ENCODE results near the gene ARRDC3.

ARRDC3 gene

GRCh38 chr5:91384671-91385430 lies 1.7 kb upstream of the ARRDC3 start:
- peak; percentile 6 to 81 for DNase-seq

DNA sequence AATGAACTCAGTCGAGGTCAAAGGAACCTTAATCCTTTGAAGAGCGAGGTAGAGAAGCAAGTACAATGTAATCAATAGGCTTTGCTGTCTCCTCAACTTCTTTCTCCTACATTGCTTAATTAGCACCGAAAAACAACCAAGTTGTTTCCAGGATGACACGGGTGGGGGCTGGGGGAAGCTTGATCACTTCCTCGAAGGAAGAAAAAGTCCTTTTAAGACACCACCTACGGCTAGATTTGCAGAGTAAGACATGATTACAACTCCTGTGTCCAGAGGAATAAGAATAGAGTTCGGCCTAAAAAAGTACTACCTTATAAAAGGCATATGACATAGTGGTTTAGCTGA lies 811 bp upstream of the ARRDC3 start:
- no peak for DNase-seq

GRCh38 chr5:91382530-91383026 lies 539 bp downstream of the ARRDC3 start:
- peak in 1 of 2 experiments; percentile 22 for DNase-seq

GRCh38 chr5:91381774-91382359 lies 1.2 kb downstream of the ARRDC3 start:
- peak; percentile 16 to 63 for DNase-seq

DNA sequence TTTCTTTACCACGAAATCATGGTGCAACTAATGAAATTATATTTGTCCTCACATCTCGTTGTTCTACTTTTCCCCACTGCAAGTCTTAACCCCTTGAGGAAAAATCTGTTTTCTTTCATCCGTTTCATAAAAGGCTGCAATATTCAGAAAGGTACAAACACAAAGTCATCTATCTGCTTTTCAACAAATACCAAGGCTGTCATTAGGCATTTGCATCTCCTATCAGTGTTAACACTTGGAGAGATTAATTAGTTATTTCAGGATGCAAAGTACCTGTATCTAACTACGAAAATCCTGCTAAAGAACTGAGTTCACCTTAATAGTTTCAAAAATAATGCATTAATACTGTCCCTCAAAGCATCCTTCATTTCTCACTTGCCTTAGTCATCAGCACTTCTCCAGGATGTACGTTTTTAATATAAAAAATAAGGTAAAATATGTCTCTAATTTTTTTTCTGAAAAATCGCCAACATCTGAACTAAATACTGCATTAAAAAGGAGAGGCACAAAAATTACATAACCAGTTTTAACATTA lies 1.8 kb downstream of the ARRDC3 start:
- DNase-seq: no peak

- peak; percentile 77 to 89 for DNase-seq
Observed at GRCh38 chr5:91380491-91381238, 2.5 kb downstream of the ARRDC3 start.

GRCh38 chr5:91379914-91380490 lies 3.1 kb downstream of the ARRDC3 start:
- peak; percentile 56 to 69 for DNase-seq

DNA sequence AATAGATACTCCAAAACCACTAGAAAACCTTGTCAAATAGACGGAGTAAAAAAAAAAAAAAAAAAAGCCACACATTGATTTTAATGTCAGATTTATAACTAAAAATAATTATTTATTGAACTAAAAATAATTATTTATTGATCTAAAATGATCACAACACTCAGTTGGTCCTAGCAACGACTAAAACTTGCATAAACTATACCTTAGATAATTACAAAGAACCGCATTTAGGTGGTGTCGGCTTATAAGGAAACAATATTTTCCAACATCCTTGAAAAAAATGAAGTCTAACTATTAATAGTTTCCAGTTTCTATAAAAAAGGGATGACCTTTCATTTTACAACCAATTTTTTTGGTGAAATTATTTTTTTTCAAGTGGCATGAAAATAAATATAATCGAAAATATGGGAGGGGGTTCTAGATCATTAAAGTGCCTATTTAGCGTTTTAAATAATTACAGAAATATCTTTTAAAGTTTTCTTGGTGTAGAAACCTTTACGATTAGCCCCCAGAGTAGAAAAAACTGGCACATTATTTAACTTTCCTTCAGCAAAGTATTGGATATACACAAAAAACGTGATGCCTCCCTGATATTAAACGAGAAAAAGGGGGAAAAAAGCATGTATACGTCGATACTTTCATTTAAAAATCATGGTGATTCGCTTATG lies 3.7 kb downstream of the ARRDC3 start:
- DNase-seq: no peak

- no peak for DNase-seq
Observed at GRCh38 chr5:91378752-91379211, 4.3 kb downstream of the ARRDC3 start.

GRCh38 chr5:91374893-91375520 lies 8.1 kb downstream of the ARRDC3 start:
- no peak for DNase-seq

DNA sequence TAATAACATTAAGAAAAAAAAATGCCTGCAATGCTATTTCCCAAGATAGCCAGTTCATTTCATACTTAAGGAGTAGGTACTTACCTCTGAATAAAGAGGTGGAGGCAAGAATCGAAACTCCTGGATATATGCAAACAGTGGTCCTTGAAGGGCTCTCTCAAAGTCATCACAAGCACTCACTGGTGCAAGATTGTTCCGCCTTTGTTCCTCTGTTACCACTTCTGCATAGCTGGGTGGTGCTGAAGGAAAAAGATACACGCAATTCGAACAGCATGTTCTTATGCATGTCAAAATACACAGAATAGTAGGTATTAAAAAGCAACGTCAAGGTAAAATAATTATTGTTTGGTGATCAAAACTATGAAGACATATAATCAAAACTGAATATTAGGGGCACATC lies 9.5 kb downstream of the ARRDC3 start:
- no peak for DNase-seq

DNA sequence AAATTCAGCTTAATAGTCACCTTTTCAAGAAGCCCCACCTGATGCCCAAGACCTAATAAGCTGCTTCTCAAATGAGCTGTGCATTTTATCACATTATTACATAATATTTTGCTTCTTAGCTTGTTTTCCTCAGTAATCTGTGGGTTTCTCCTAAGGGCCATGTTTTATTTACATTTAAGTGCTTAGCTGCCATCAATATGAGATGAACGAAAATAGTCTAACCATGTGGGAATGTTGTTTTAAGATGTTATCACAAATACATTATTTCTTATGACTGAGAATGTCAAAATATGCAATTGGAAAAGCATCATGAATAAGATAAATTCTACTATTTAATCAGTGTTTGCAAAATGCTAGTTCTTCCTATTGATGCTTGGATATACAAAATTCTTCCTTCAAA lies 10.1 kb downstream of the ARRDC3 start:
- no peak for DNase-seq

DNA sequence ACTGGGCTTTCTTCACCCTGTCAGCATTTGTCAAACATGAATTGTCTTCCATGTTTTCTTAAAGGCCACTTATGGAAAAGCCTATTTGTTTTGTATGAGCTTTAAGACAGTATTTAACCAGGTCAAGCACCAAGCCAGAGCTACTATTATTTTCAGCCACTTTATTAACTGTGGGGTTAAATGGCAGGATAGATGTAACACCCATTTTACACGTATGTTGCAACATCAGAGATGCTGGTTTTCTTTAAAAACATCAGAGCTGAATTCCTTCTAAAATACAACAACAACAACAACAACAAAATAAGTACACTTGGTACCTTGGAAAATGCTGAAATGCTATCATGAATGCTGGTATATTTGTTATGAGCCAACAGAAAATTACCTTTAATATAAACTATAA lies 13.6 kb downstream of the ARRDC3 start:
- DNase-seq: no peak

GRCh38 chr5:91367908-91368648 lies 15.0 kb downstream of the ARRDC3 start:
- DNase-seq: no peak

DNA sequence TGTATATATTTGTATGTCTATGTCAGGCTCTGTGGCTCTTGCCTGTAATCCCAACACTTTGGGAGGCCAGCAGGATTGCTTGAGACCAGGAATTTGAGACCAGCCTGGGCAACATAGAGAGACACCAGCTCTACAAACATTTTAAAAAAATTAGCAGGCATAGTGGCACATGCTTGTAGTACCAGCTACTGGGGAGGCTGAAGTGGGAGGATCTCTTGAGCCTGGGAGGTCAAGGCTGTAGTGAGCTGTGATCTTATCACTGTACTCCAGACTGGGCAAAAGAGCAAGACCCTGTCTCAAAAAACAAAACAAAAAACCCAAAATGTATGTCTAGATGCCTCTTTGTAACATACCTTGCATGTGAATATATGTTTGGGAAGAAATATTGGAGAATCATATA lies 15.8 kb downstream of the ARRDC3 start:
- no peak for DNase-seq

DNA sequence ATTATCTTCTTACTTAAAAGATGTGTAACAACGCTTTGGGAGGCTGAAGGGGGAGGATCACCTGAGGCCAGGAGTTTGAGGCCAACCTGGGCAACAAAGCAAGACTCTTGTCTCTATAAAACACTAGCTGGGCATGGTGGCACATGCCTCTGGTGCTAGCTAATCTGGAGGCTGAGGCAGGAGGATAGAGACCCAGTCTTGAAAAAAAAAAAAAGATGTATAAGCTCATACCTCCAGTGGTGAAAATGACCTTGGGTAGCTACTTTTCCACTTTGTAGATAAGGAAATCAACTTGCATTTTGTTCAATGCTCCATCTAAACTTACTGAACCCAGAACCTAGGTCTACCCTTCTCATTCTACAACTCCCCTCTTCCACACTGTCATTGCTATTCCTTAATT lies 16.6 kb downstream of the ARRDC3 start:
- no peak for DNase-seq

DNA sequence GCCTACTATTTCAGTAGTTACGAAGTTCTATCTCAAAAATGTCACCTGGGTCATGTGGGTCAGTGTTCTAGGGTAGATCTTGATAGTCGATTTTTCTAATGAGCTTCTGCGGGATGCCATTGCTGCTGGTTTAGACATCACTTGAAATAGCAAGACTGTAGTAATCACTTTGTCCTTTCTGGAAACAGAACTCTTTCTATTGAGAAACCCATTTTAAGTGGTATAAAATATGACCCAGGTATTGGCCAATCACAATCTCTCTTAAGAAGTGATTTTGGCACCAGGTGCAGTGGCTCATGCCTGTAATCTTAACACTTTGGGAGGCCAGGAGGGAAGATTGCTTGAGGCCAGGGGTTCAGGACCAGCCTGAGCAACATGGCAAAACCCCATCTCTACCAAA lies 17.6 kb downstream of the ARRDC3 start:
- no peak for DNase-seq

GRCh38 chr5:91362935-91363334 lies 20.2 kb downstream of the ARRDC3 start:
- no peak for DNase-seq

DNA sequence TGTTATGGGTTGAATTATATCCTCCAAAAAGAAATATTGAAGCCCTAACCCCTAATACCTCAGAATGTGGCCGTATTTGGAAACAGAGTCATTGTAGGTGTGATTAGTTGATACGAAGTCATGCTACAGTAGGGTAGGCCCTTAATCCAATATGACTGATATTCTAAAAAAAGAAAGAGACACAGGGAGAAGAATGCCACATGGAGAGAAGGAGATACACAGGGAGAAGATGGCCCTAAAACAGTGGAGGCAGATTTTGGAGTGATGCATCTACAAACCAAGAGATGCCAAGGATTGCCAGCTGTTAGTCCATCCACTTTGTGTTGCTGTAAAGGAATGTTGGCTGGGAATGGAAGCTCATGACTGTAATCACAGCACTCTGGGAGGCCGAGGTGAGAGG lies 21.3 kb downstream of the ARRDC3 start:
- DNase-seq: no peak

- no peak for DNase-seq
Observed at GRCh38 chr5:91361055-91361701, 21.9 kb downstream of the ARRDC3 start.
